Astrocyte (in vitro differentiated cells and primary cell): ENCODE data around the gene UBE2E2. TPM values are rescaled to one million over a fixed set of nuclear protein-coding genes. Genes with fewer than 3 reads are reported as not detected.

Experiments
- DNase-seq: peaks from one replicate; pipeline ENCODE4 v3.0.0-alpha.2; 2010; ENCODE audit warnings: low read depth
- FAIRE-seq: peaks from 2 replicates; lab custom pipeline; 2011; peaks lifted over from hg19 to GRCh38; lab: Jason Lieb, UNC
- H2AFZ ChIP-seq: 2 replicates; pipeline ENCODE4 v1.6.0; 2012; ENCODE audit warnings: low read depth, low read length, inconsistent platforms
- H3K27ac ChIP-seq: 2 replicates; pipeline ENCODE4 v1.5.1; 2011; ENCODE audit warnings: low read depth, low read length, inconsistent platforms
- H3K27me3 ChIP-seq: 2 replicates; pipeline ENCODE4 v1.6.0; 2011; ENCODE audit warnings: low read length, inconsistent platforms; ENCODE audit not compliant: insufficient read depth
- H3K36me3 ChIP-seq: 2 replicates; pipeline ENCODE4 v1.5.1; 2011; ENCODE audit warnings: low read length, inconsistent platforms; ENCODE audit not compliant: insufficient read depth
- H3K4me1 ChIP-seq: 2 replicates; pipeline ENCODE4 v1.5.1; 2011; ENCODE audit warnings: low read length, inconsistent platforms; ENCODE audit not compliant: insufficient read depth
- H3K4me2 ChIP-seq: 2 replicates; pipeline ENCODE4 v1.6.0; 2012; ENCODE audit warnings: low read length, inconsistent platforms
- H3K4me3 ChIP-seq: 2 replicates; pipeline ENCODE4 v1.5.1; 2011; ENCODE audit warnings: low read depth, mild to moderate bottlenecking, low read length, inconsistent platforms; ENCODE audit not compliant: insufficient read depth
- H3K79me2 ChIP-seq: 2 replicates; pipeline ENCODE4 v1.6.0; 2012; ENCODE audit warnings: mild to moderate bottlenecking, low read length, inconsistent platforms; ENCODE audit not compliant: insufficient read depth
- H3K9ac ChIP-seq: 2 replicates; pipeline ENCODE4 v1.6.0; 2012; ENCODE audit warnings: mild to moderate bottlenecking, low read length, inconsistent platforms
- H3K9me3 ChIP-seq: 2 replicates; pipeline ENCODE4 v1.5.1; 2012; ENCODE audit warnings: low read depth, mild to moderate bottlenecking, low read length, inconsistent platforms; ENCODE audit not compliant: insufficient read depth
- H4K20me1 ChIP-seq: 2 replicates; pipeline ENCODE4 v1.6.0; 2012; ENCODE audit warnings: low read length, inconsistent platforms; ENCODE audit not compliant: insufficient read depth
- H3K27ac Mint-ChIP-seq: one replicate; pipeline ENCODE4 v1.8.0; 2021; ENCODE audit warnings: mild to moderate bottlenecking, mixed read lengths; ENCODE audit not compliant: unreplicated experiment
- H3K27me3 Mint-ChIP-seq: one replicate; pipeline ENCODE4 v1.8.0; 2021; ENCODE audit warnings: low read depth, mixed read lengths; ENCODE audit not compliant: unreplicated experiment
- H3K36me3 Mint-ChIP-seq: one replicate; pipeline ENCODE4 v1.8.0; 2021; ENCODE audit warnings: low read depth, mixed read lengths; ENCODE audit not compliant: unreplicated experiment
- H3K4me1 Mint-ChIP-seq: one replicate; pipeline ENCODE4 v1.8.0; 2021; ENCODE audit warnings: low read depth, mixed read lengths; ENCODE audit not compliant: unreplicated experiment
- H3K4me3 Mint-ChIP-seq: one replicate; pipeline ENCODE4 v1.8.0; 2021; ENCODE audit warnings: mild to moderate bottlenecking, moderate library complexity, mixed read lengths; ENCODE audit not compliant: unreplicated experiment
- H3K9me3 Mint-ChIP-seq: one replicate; pipeline ENCODE4 v1.8.0; 2021; ENCODE audit warnings: mild to moderate bottlenecking, mixed read lengths; ENCODE audit not compliant: unreplicated experiment
- EZH2 ChIP-seq: IDR thresholded peaks from 2 replicates; pipeline ENCODE4 v1.6.1; 2012; ENCODE audit warnings: mild to moderate bottlenecking, low read length, inconsistent platforms; ENCODE audit not compliant: insufficient read depth
- total RNA-seq: library from RNA; stranded (reverse); gene quantifications from 2 replicates; pipeline ENCODE4 v1.2.1, GENCODE V29; 2021
- TF ChIP-seq, protein P1 (sequence below): IDR thresholded peaks from 2 replicates; pipeline ENCODE4 v1.5.1; 2011; ENCODE audit warnings: low read depth, mild to moderate bottlenecking, inconsistent platforms, low read length, moderate library complexity; ENCODE audit not compliant: insufficient read depth

UBE2E2 gene
- total RNA-seq, 1 donor from 2014 or later, result 89.8 TPM

DNA sequence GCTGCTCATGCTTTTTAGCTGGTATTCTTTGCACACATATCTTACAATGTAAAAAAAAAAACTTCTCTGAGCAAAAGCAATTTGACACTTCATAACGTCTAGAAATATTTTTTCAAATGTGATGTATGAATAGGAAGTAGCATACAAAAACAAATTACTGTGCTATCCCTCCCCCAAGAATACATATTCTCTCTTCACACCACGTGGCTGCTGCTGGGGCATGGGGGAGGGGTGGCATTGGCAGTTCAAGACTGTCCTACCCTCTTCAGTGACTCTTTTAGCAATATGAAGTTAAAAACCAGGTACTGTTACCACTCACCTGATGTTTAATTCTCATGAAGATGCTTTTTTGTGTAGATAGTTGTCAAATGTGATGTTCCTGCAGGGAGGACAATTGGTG is 85.6 kb downstream of the UBE2E2 start:
- H3K4me1 ChIP-seq, result no peaks in the 10 kb centered on the region
- DNase-seq, result no peak
- H3K4me3 Mint-ChIP-seq, result no peak overlapping the region
- H2AFZ ChIP-seq, result no peak overlapping the region
- H3K9me3 Mint-ChIP-seq, result peaks cover 7% of the 10 kb centered on the region
- no peaks in the 10 kb centered on the region for H3K9me3 ChIP-seq
- H3K79me2 ChIP-seq, result peaks cover 9% of the 10 kb centered on the region
- no peak overlapping the region for H3K4me2 ChIP-seq
- no peak overlapping the region for H3K4me3 ChIP-seq
- no peaks in the 10 kb centered on the region for H3K27me3 Mint-ChIP-seq
- H3K9ac ChIP-seq, result no peak overlapping the region
- peaks cover 2% of the 10 kb centered on the region for H3K4me1 Mint-ChIP-seq
- H3K27ac Mint-ChIP-seq, result no peak overlapping the region
- H4K20me1 ChIP-seq, result peaks cover 43% of the 10 kb centered on the region
- no peak overlapping the region for H3K27ac ChIP-seq
- no peak for TF ChIP-seq EZH2
- TF ChIP-seq, protein P1, sequence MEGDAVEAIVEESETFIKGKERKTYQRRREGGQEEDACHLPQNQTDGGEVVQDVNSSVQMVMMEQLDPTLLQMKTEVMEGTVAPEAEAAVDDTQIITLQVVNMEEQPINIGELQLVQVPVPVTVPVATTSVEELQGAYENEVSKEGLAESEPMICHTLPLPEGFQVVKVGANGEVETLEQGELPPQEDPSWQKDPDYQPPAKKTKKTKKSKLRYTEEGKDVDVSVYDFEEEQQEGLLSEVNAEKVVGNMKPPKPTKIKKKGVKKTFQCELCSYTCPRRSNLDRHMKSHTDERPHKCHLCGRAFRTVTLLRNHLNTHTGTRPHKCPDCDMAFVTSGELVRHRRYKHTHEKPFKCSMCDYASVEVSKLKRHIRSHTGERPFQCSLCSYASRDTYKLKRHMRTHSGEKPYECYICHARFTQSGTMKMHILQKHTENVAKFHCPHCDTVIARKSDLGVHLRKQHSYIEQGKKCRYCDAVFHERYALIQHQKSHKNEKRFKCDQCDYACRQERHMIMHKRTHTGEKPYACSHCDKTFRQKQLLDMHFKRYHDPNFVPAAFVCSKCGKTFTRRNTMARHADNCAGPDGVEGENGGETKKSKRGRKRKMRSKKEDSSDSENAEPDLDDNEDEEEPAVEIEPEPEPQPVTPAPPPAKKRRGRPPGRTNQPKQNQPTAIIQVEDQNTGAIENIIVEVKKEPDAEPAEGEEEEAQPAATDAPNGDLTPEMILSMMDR, result no peak
- no peaks in the 10 kb centered on the region for H3K36me3 Mint-ChIP-seq
- H3K36me3 ChIP-seq, result no peaks in the 10 kb centered on the region
- no peaks in the 10 kb centered on the region for H3K27me3 ChIP-seq
- no peak for FAIRE-seq

DNA sequence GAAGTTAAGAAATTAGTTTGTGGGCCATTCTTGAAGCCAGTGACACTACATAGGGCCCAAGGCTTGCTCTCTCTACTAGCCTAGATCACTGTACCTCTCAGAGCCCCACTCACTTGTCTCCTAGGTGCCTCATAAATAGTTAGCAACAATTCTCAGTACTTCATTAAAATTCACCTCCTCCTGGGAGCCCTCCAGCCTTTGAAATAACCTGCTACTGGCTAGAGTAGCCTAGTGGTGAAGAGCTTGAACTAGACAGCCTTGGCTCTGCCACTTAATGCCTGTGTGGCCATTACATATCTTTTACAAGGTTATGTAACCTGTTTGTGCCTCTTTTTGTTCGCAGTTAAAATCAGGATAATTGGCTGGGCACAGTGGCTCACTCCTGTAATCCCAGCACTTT is 89.3 kb downstream of the UBE2E2 start:
- TF ChIP-seq EZH2, result no peak
- TF ChIP-seq, protein P1, result no peak
- Mint-ChIP-seq H3K36me3 (no peaks in the 10 kb centered on the region), H3K27me3 (no peaks in the 10 kb centered on the region), H3K4me1 (peaks cover 2% of the 10 kb centered on the region), H3K9me3 (peaks cover 2% of the 10 kb centered on the region), H3K4me3 (no peak overlapping the region), H3K27ac (no peak overlapping the region)
- Histone ChIP-seq H3K79me2 (peaks cover 5% of the 10 kb centered on the region), H3K36me3 (no peaks in the 10 kb centered on the region), H4K20me1 (peaks cover 43% of the 10 kb centered on the region), H3K4me1 (no peaks in the 10 kb centered on the region), H3K9me3 (no peaks in the 10 kb centered on the region), H3K9ac (no peak overlapping the region), H3K27me3 (no peaks in the 10 kb centered on the region), H3K4me3 (no peak overlapping the region), H3K4me2 (no peak overlapping the region), H2AFZ (no peak overlapping the region), H3K27ac (no peak overlapping the region)
- no peak for DNase-seq
- FAIRE-seq, result no peak

DNA sequence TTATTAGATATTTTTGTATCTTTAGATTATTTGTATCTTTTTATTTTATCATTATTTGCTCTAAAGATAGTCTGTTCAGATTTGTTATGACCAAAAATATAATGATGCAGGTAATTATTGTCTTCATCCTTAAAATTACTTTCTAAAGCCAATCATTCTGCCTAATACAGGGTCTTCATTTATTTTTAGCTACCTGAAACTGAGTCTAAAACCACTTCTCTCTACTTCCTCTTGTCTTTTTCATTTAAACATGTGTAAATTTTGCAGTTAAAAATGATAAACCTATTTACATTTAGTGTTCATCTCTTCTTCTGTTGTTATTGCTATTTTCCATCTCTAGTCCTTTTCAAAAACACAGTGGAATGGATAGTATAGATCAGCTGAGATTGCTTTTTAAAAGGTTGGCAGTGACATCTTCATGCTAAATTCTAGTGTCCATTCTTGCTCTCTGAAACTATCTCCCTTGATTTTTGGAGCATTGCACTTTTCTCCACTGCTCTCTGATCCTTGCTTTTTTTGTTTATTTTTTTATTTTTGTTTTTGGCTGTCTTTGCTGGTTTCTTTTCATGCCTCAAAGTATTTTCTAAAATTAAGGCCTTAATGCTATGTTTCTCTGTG is 91.8 kb downstream of the UBE2E2 start:
- Histone ChIP-seq H3K9ac (no peak overlapping the region), H3K27ac (no peak overlapping the region), H2AFZ (no peak overlapping the region), H3K79me2 (peaks cover 5% of the 10 kb centered on the region), H3K27me3 (no peaks in the 10 kb centered on the region), H4K20me1 (peaks cover 34% of the 10 kb centered on the region), H3K4me1 (no peaks in the 10 kb centered on the region), H3K4me2 (no peak overlapping the region), H3K4me3 (no peak overlapping the region), H3K9me3 (no peaks in the 10 kb centered on the region), H3K36me3 (no peaks in the 10 kb centered on the region)
- FAIRE-seq, result no peak
- H3K9me3 Mint-ChIP-seq, result peaks cover 3% of the 10 kb centered on the region
- H3K27ac Mint-ChIP-seq, result no peak overlapping the region
- H3K4me1 Mint-ChIP-seq, result no peaks in the 10 kb centered on the region
- DNase-seq, result no peak
- TF ChIP-seq EZH2, result no peak
- TF ChIP-seq, protein P1, result no peak
- H3K4me3 Mint-ChIP-seq, result no peak overlapping the region
- H3K27me3 Mint-ChIP-seq, result no peaks in the 10 kb centered on the region
- peaks cover 2% of the 10 kb centered on the region for H3K36me3 Mint-ChIP-seq
